SIG-M5 treated with dmso at 0.1 percent for 504 hours (cell line): Measurements from ENCODE around the gene HOXB1.
"Not testable (repeated sequence)": the region's sequence is repeated elsewhere in the genome, so short reads cannot be mapped to it uniquely, and the experiment has no call there.

Source experiments
- DNase-seq: peaks from one replicate; lab custom pipeline; 2025; ENCODE audit not compliant: unreplicated experiment; lab: John Stamatoyannopoulos, UW

The HOXB1 gene

DNA sequence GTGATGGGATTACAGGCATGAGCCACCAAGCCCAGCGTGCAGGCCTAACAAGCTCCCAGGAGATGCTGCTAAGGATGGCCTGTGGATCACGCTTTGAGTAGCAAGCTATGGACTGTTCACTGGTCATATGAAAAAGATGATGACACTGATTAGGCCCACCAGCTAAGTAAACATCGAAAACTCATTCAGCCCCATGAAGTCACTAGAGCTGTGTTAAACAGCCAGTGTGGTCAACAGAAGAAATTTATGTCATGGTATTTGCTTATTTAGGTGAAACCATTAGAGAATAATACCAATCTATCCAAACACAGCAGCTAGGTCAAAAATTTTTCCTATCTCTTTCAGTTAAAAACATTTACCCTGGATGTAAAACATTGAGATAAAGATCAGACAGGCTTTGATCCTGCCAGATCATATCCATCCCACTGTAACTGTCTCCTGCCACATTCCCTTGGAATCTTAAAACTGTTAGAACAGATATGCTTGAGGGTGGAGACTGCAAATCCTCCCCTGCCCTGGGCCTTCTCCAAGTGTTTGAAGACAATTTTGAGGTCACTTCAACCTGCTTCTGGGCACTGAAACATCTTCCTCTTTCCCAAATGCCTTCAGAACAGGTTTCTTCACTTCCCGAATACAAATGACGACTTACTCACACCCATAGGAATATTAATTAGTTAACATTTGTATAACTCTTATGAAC is 30.9 kb downstream of the HOXB1 start:
- DNase-seq, result no peak

DNA sequence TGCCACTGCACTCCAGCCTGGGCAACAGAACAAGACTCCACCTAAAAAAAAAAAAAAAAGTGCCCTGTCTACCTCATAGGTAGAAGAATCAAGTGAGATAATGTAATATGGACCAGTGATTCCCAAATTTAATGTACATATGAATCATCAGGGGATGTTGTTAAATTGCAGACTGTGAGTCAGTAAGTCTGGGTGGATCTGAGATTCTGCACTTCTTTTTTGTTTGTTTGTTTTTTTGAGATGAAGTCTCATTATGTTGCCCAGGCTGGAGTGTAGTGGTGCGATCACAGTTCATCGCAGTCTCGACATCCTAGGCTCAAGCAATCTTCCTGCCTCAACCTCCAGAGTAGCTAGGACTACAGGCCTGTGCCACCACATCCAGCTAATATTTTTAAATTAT is 31.6 kb downstream of the HOXB1 start:
- DNase-seq, result no peak

DNA sequence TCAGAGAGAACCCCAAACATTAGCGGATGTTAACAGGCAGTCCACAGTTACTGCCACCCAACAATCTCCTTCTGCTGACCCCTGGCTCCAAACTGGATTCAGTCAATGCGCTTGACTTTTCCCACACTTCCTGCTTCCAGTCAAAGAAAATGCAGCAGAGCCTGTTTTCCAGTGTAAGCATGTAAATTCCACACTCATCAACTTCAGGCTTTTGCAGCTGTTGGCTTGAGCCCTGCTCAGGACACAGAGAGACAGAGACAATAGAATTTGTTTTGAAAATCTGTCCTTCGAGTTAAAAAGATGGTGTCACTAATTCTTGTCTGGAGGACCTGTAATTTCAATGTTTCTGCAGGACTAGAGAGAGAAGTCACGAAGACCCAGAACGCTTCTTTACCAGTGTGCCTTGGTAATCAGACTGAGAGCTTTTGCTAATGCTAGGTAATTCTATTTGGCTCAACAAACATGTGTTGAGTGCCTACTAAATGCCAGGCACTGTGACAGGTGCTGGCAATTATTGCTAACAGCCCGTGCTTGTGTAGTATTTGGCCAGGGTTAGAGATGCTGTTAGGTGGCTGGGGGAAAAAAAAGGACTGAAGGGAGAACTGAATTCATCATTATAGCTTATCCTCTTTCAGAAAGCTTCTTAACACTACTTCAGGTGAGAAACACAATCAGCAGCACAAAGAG is 32.5 kb downstream of the HOXB1 start:
- DNase-seq, result peak; percentile 54

DNA sequence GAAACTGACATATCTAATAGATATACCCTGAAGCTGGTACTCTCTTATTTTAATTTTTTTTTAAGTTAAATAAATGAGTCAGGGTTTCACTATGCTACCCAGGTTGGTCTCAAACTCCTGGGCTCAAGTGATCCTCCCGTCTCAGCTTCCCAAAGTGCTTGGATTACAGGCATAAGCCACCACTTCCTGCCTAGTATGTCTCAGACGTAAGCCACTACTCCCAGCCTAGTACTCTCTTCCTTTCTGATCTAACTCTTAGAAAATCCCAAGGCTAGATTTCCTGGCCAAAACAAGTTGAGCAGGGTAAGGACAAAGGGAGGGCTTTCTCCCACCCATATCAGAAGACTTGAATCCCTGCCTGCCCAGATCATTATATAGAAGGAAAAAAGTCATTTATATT is 33.7 kb downstream of the HOXB1 start:
- DNase-seq, result no peak

DNA sequence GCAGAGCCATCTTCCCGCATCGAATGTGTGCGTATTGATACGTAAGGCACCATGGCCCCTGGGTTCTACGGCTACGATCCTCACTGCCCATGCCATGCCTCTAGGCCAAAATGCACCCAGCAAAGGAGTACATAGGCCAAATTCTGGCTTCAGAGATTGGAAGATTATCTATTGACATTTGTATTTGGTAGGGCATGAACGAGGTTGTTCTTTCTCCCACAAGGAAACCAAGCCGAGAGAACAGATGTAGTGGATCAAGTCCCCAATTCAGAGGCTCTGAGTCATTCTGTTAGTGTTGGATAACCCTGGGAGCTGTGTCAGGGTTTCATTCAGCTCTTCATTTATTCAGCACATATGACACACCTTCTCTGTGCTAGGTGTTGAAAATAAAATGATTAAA is 36.5 kb downstream of the HOXB1 start:
- no peak for DNase-seq

DNA sequence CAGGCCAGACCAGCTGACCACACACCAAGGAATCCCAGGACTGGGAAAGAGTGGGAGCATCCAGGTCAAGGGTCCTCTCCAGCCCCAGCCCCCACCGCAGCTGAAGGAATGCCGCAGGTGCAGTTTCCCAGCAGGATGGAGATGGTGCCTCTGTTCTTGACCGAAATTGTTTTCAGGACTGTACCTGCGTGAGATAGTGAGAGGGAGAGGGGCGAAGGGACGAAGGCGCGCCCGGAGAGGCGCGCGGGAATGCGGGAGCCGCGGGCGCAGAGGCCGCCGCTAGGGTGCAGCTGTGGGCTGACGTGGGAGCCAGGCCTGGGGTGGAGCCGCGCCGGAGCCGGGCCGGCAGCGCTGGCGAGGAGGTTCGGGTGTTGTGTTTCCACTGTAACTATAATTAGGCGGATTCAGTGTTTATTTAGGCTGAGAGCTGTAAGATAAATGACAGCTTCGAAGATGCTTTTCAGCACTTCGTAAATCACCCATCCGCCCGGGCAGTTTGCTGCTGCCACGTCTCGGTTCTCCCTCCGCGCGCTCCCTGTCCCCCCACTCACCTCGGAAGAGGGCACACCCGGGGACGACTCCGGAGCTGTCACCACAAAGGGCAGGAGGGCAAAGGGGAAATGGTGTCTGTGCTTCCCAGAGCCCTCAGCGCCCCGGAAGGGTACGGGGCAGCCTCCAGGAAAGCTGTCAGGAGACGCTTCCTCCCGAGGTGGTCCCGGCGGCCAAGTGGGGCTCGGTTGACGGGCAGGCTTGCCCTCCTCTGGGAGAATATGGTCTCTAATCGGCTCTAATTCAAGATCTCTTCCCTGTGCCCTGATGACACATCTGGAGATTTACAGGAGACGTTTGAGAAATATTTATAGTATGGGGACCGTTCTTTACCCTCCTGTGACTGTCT is 38.2 kb downstream of the HOXB1 start:
- DNase-seq, result peak; percentile 40

DNA sequence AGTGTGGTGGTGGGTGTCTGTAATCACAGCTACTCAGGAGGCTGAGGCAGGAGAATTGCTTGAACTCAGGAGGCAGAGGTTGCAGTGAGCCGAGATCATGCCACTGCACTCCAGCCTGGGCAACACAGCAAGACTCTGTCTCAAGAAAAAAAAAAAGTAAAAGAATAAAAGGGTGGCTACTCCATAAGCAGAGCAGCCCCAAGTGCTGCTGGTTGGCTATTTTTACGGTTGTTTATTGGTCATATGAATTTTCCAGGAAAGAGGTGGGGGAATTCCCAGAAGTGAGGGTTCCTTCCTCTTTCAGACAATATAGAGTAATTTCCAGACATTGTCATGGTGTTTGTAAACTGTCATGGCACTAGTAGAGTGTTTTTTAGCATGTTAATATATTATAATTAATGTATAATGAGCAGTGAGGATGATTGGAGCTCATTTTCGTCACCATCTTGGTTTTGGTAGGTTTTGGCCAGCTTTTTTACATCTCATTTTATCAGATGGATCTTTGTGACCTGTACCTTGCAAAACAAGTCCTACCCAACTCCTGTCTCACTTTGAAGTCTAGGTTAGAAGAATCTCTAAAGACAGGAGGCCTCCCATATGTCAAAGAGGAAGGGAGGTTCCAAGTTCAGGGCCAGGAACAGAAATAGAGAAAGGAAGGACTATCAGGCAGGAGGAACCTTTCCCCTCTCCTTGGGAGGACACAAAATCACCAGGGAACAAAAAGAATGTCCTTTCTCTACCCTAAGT is 39.1 kb downstream of the HOXB1 start:
- DNase-seq, result no peak

DNA sequence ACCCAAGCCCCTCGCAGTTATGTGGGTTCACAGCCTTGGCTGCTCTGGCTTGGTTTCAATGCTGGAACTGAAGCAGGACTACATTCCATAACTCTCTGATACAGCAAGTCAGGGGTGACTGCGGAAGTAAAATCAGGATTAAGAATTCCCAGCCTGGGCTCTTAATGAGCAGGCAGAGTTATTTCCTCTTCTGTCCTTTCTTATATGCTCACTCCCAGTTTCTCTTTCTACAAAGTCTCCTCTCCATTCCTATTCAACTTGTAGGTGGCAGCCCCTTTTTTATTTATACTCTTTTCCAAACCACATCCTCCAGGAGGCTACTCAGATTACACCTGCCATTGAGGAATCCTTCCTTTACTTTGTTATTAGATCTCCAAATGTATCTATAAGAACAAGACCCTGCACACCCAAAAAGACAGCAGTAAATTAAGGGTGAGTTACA is 40.3 kb downstream of the HOXB1 start:
- no peak for DNase-seq

DNA sequence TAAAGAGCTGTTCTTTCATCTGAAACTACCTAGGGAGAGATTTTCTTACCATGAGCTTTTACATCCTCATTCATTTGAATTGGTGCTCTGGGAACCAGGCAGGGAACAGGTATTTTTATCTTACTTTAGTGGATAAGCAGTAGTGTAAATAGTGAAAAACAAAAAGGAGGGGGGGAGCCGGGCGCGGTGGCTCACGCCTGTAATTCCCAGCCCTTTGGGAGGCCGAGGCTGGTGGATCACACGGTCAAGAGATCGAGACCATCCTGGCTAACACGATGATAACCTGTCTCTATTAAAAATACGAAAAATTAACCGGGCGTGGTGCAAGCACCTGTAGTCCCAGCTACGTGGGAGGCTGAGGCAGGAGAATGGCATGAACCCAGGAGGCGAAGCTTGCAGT is 41.0 kb downstream of the HOXB1 start:
- DNase-seq, result no peak

DNA sequence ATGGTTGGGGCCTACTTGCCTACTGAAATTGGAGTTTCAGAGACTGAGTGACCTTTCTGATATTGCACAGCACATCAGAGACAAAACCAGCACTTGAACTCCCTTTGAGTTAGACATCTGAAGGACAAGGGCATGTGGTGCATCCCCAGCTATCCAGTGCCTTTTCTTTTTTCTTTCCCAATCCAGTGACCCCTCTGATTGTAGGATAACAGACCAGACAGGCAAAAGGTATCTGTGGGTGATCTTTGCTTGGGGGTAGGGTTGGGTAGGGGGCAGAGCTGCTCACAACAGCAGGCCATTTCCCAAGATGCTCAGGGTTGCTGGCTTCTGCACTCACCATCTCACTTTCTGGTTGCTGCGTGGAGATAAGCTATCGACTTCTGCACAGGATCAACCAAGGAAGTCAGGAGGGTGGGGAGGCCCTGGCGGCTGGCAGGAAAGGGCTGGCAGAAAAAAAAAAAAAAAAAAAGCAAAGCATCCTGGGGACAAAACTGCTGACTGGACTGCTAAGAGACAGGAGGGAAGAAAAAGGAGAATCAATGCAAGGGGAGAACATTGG is 42.2 kb downstream of the HOXB1 start:
- no peak for DNase-seq

DNA sequence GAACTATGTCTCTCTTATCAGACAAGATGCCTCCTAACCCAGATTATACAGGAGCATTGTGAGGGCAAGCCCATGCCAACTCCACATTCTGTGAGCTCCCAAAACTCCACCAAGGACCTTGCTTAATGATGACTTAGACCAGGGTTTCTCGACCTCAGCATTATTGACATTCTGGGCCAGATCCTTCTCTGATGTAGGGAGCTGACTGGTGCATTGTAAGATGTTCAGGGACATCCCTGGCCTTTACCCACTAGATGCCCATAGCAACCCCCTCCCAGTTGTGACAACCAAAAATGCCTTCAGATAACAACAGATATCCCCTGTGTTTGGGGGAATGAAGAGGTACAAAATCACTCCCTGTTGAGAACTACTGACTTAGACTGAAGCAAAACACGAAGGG is 43.6 kb downstream of the HOXB1 start:
- no peak for DNase-seq

DNA sequence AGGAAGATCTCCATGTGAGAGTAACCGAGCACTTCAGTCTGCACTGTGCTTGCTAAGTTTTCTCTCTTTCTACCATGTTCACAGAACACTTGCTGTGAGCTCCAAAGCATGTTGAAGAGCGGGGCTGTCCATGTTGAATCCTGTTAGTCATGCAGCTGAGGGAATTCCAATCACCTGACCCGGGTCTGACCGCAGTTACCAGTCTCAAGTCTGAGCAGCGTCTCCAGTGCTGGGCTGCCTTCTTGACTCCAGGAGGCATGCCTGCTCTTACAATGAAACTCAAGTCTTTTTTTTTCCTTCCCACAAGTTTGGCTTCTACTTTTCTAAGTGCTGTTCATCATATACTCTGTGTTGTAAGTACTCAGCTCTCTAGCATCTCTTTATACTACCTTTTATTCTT is 44.3 kb downstream of the HOXB1 start:
- DNase-seq, result no peak

DNA sequence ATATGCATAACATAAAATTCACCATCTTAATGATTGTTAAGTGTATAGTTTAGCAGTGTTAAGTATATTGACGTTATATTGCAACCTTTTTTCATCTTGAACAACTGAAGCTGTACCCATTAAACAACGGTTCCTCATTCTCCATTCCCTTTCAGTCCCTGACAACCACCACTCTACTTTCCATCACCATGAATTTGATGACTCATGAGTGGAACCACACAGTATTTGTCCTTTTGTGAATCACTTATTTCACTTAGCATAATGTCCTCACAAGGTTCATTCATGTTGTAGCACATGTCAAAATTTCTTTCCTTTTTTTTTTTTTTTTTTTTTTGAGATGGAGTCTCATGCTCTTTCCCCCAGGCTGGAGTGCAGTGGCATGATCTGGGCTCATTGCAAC is 46.0 kb downstream of the HOXB1 start:
- DNase-seq, result no peak

DNA sequence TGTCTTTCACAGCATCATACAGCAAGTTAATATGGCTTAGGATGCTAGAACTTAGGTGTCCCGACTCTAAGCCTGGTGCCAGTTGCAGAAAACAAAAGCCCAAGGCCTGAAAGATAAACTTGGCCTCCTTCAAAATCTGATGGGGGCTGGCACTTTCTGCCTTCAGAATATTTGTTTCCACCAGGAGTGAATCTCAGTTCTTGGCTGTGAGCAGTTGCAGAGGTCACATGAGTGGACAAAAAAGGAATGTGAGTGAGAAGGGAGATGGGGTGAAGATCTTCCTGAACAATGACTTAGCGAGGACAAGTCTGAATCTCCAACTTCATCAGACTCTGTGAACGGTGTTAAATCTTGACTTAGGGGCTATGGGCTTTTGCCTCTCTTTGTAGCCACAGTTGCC is 46.6 kb downstream of the HOXB1 start:
- DNase-seq, result no peak

DNA sequence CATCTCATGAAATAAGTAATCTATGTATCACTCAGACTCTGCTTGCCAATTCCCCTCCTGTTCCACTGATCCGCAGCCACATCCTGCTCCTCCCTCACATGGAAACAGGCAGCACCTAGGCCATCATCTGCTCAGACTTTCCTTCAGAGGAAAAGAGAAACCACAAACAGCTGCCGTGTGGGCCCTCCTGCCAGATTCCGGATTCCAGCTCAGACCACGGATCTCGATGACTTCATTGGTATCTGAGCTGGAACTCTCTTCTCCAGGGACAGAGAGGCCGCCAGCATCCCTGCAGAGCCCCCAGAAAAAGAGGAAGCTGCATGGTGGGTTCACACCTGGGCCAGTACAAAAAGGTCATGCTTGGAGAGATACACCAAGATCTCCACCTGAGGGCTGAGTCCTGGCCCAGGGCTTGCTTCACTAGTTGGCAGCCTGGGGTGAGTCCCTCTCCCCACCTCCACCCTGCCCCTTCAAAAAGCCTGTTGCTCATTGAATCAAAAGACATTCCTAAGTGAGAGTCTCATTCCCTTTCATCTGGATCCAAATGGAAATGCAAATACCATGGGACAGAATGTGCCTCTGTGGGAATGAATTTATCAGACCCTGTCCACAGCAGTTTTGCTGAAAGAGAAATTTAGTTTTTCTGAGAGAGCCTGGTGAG is 47.2 kb downstream of the HOXB1 start:
- no peak for DNase-seq

DNA sequence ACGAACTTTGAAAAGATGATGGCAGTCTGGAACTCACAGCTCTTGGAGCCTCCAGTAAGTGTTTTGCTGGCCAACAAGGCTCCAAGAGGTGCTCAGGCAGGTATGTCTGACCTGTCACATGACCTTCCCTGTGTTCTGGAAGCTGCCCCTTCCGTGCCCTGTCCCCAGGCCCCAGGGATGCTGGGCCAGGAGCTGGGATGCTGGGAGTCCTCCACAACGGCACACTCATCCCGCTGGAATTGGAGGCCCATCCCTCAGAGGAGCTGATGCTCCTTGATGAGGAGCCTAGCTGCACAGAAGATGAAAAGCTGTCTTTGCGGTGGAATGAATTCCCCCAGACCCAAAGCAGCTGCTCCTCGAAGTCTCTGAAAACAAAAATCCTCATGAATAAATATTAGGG is 47.8 kb downstream of the HOXB1 start:
- DNase-seq, result no peak

DNA sequence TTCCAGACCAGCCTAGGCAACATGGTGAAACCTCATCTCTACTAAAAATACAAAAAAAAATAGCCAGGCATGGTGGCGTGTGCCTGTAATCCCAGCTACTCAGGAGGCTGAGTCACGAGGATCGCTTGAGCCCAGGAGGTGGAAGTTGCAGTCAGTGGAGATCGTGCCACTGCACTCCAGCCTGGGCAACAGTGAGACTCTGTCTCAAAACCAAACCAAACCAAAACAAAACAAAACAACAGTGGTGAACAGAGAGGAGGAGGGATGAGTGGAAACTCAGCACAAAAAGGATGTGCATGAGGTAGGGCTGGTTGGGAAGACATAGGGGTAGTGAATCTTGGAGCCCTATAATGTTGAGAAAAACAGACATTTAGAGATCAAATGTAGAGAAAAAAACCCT is 48.5 kb downstream of the HOXB1 start:
- not testable (repeated sequence) for DNase-seq

DNA sequence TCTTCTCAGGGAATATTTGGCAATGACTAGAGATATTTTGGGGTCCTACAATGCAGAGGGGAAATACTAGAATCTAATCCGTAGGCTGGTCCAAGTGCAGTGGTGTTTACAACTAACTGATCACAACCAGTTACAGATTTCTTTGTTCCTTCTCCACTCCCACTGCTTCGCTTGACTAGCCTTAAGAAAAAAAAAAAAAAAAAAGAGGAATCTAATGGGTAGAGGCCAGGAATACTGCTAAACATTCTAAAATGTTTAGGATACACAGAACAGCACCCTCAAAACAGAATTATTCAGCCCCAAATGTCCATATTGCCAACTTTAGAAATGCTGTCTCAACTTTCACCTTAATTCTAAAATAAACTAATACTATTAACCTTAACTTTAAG is 51.8 kb downstream of the HOXB1 start:
- no peak for DNase-seq
